Measurements from ENCODE around the gene IL12RB2. TPM values are rescaled to one million over a fixed set of nuclear protein-coding genes. Genes with fewer than 3 reads are reported as not detected.

Gene IL12RB2
- total RNA-seq, 1 donor from 2014 or later: 1.1 TPM

GRCh38 chr1:67431156-67431765, 123.6 kb downstream of the IL12RB2 start:
- POLR2A ChIA-PET: interaction anchor here (0.5 to 4.5 kb wide), 10 partner anchors 10 to 501 kb away, joined by 3 to 39 read pairs (median 5); partner anchors contain the start of gene GADD45A
- Mint-ChIP-seq H3K4me1 (peaks cover 54% of the 10 kb centered on the region), H3K27me3 (no peaks in the 10 kb centered on the region), H3K4me3 (peak overlapping the region; percentile 98), H3K9me3 (no peaks in the 10 kb centered on the region), H3K36me3 (ENCODE audit: low read depth) (peaks cover 43% of the 10 kb centered on the region), H3K27ac (peak overlapping the region; percentile 99)
- DNase-seq: no peak
- CTCF ChIA-PET: interaction anchor here (1.5 to 2.2 kb wide), 2 partner anchors 69 to 197 kb away, joined by 4 to 9 read pairs; no protein-coding TSS in a partner anchor
- no peak for TF ChIP-seq CTCF (IDR thresholded peaks at IDR 0.05)
- intact Hi-C loops (cut with micrococcal nuclease): loop anchor here (1.0 to 10.0 kb wide), 4 partner anchors 58 to 1056 kb away; no protein-coding TSS in a partner anchor
- ATAC-seq (ENCODE audit: low read depth): no peak

DNA sequence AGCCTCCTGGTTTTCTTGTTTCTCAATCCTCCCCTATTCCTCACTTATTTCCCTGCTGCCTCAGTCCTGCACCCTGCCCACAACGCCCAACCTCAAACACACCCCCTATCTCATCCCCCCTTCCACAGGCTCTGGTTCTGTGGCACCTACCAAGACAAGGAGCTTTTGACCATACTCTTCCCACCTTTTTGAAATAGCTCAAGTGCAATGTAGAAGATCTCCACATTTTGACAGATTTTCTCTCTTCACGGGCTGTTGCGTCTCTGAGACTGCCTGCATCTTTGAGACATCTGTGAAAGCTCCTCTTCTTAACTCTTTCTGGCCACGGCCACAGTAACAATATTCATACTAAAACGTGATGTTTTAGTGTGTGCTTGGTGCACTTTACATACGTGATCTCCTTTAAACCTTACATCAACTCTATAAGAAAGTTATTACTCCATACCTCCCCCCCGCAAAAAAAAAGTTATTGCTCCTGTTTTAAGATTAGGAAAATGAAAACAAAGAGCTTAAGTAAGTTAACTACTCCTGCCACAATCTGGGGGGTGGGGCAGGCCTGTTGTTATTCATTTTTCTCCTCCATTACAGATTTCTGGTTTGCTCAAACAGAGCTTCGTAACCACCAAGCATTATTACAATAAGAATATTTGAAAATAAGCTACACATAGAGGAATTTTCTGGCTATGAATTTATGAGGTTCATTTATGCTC, 124.4 kb downstream of the IL12RB2 start:
- ChIA-PET POLR2A (interaction anchor here (0.5 to 4.5 kb wide), 3 partner anchors 92 to 268 kb away, joined by 3 to 39 read pairs (median 20); partner anchors contain the start of gene GADD45A), CTCF (no interaction called here)
- no peak for ATAC-seq (ENCODE audit: low read depth)
- intact Hi-C loops (cut with micrococcal nuclease): loop anchor here (1.0 to 10.0 kb wide), 4 partner anchors 57 to 1057 kb away; no protein-coding TSS in a partner anchor
- Mint-ChIP-seq H3K9me3 (no peaks in the 10 kb centered on the region), H3K27me3 (no peaks in the 10 kb centered on the region), H3K4me1 (peaks cover 49% of the 10 kb centered on the region), H3K27ac (peak overlapping the region; percentile 73), H3K4me3 (peak overlapping the region; percentile 45), H3K36me3 (ENCODE audit: low read depth) (peaks cover 40% of the 10 kb centered on the region)
- TF ChIP-seq CTCF (IDR thresholded peaks at IDR 0.05): no peak
- no peak for DNase-seq

GRCh38 chr1:67432745-67433144, 125.1 kb downstream of the IL12RB2 start:
- H3K27ac Mint-ChIP-seq: no peak overlapping the region
- DNase-seq: no peak
- no peak overlapping the region for H3K4me3 Mint-ChIP-seq
- POLR2A ChIA-PET: interaction anchor here (4.4 to 4.5 kb wide), 2 partner anchors 93 to 253 kb away, joined by 20 to 39 read pairs; partner anchors contain the start of gene GADD45A
- no peak for TF ChIP-seq CTCF (IDR thresholded peaks at IDR 0.05)
- H3K4me1 Mint-ChIP-seq: peaks cover 42% of the 10 kb centered on the region
- CTCF ChIA-PET: no interaction called here
- ATAC-seq (ENCODE audit: low read depth): no peak
- H3K9me3 Mint-ChIP-seq: no peaks in the 10 kb centered on the region
- peaks cover 33% of the 10 kb centered on the region for H3K36me3 Mint-ChIP-seq (ENCODE audit: low read depth)
- intact Hi-C loops (cut with micrococcal nuclease): loop anchor here (5.0 to 10.0 kb wide), 3 partner anchors 320 to 1058 kb away; no protein-coding TSS in a partner anchor
- H3K27me3 Mint-ChIP-seq: no peaks in the 10 kb centered on the region

GRCh38 chr1:67433837-67434236, 126.2 kb downstream of the IL12RB2 start:
- H3K4me3 Mint-ChIP-seq: no peak overlapping the region
- ChIA-PET CTCF (no interaction called here), POLR2A (no interaction called here)
- no peaks in the 10 kb centered on the region for H3K27me3 Mint-ChIP-seq
- H3K27ac Mint-ChIP-seq: peak overlapping the region; percentile 10
- ATAC-seq (ENCODE audit: low read depth) (no peak), DNase-seq (no peak)
- intact Hi-C loops (cut with micrococcal nuclease): loop anchor here (5.0 to 10.0 kb wide), 3 partner anchors 322 to 1059 kb away; no protein-coding TSS in a partner anchor
- H3K9me3 Mint-ChIP-seq: no peaks in the 10 kb centered on the region
- H3K36me3 Mint-ChIP-seq (ENCODE audit: low read depth): peaks cover 22% of the 10 kb centered on the region
- TF ChIP-seq CTCF (IDR thresholded peaks at IDR 0.05): no peak
- H3K4me1 Mint-ChIP-seq: peaks cover 32% of the 10 kb centered on the region

DNA sequence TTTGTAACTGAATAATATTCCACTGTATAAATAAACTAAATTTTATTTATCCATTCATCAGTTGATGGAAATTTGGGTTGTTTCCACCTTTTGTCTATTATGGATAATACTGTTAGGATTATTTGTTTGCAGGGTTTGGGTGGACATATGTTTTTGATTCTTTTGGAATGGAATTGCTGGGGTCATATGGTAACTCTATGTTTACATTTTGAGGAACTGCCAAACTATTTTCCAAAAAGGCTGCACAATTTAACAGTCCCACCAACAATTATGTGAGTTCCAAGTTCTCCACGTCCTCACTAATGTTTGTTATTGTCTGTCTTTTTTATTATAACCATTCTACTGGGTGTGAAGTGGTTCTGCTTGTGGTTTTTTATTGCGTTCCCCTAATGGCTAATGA, 126.8 kb downstream of the IL12RB2 start:
- H3K27ac Mint-ChIP-seq: no peak overlapping the region
- H3K36me3 Mint-ChIP-seq (ENCODE audit: low read depth): peaks cover 16% of the 10 kb centered on the region
- ChIA-PET POLR2A (no interaction called here), CTCF (no interaction called here)
- no peak for DNase-seq
- intact Hi-C loops (cut with micrococcal nuclease): loop anchor here (5.0 to 10.0 kb wide), 3 partner anchors 322 to 1060 kb away; no protein-coding TSS in a partner anchor
- H3K4me1 Mint-ChIP-seq: peaks cover 31% of the 10 kb centered on the region
- ATAC-seq (ENCODE audit: low read depth): no peak
- no peak overlapping the region for H3K4me3 Mint-ChIP-seq
- no peaks in the 10 kb centered on the region for H3K9me3 Mint-ChIP-seq
- TF ChIP-seq CTCF (IDR thresholded peaks at IDR 0.05): no peak
- H3K27me3 Mint-ChIP-seq: no peaks in the 10 kb centered on the region

Measured in activated B cell treated with CpG ODN at 0.5 μM for 24 hours (primary cell).